RWPE2 (cell line): ENCODE data around the gene ZNF157.

Experiments used
- ATAC-seq: fragments of 200-7000 bp; cut with Tn5 transposase; 3 replicates; pipeline ENCODE4 v1.9.1; 2021; ENCODE audit warnings: low read depth
- DNase-seq: peaks from one replicate; pipeline ENCODE4 v3.0.0-alpha.2; 2020; ENCODE audit warnings: low spot score
- H3K27ac ChIP-seq: fragments of 450-650 bp; 2 replicates; pipeline ENCODE4 v1.5.1; 2017; ENCODE audit warnings: mild to moderate bottlenecking; ENCODE audit not compliant: poor library complexity, severe bottlenecking
- H3K27me3 ChIP-seq: fragments of 250-450 bp; sonication (Bioruptor Pico); 2 replicates; pipeline ENCODE4 v1.5.1; 2021; ENCODE audit warnings: mild to moderate bottlenecking, moderate library complexity; ENCODE audit not compliant: insufficient read depth, poor library complexity, severe bottlenecking
- H3K36me3 ChIP-seq: fragments of 250-450 bp; sonication (Bioruptor Pico); 2 replicates; pipeline ENCODE4 v1.5.1; 2020; ENCODE audit warnings: low read depth, mild to moderate bottlenecking, moderate library complexity
- H3K4me1 ChIP-seq: fragments of 250-450 bp; sonication (Bioruptor Pico); 2 replicates; pipeline ENCODE4 v1.5.1; 2021; ENCODE audit warnings: mild to moderate bottlenecking, moderate library complexity; ENCODE audit not compliant: insufficient read depth, poor library complexity, severe bottlenecking
- H3K4me3 ChIP-seq: fragments of 250-450 bp; sonication (Bioruptor Pico); 2 replicates; pipeline ENCODE4 v1.5.1; 2021; ENCODE audit warnings: mild to moderate bottlenecking, moderate library complexity; ENCODE audit not compliant: severe bottlenecking
- H3K9me3 ChIP-seq: fragments of 250-450 bp; sonication (Bioruptor Pico); 2 replicates; pipeline ENCODE4 v1.5.1; 2021; ENCODE audit warnings: mild to moderate bottlenecking, moderate library complexity; ENCODE audit not compliant: severe bottlenecking
- CTCF ChIP-seq: fragments of 450-650 bp; IDR thresholded peaks from one replicate; pipeline ENCODE4 v1.5.1; 2017; ENCODE audit warnings: mild to moderate bottlenecking, moderate library complexity; ENCODE audit not compliant: poor library complexity, severe bottlenecking

The ZNF157 gene

GRCh38 chrX:47452112-47452511, 81.7 kb downstream of the ZNF157 start:
- H3K27me3 ChIP-seq = no peaks in the 10 kb centered on the region
- ATAC-seq (no peak), DNase-seq (no peak)
- no peaks in the 10 kb centered on the region for H3K9me3 ChIP-seq
- no peak overlapping the region for H3K27ac ChIP-seq
- no peak overlapping the region for H3K4me3 ChIP-seq
- H3K4me1 ChIP-seq = no peaks in the 10 kb centered on the region
- no peak for TF ChIP-seq CTCF
- H3K36me3 ChIP-seq = peaks cover 22% of the 10 kb centered on the region; the same call in 1 of the 2 replicates

DNA sequence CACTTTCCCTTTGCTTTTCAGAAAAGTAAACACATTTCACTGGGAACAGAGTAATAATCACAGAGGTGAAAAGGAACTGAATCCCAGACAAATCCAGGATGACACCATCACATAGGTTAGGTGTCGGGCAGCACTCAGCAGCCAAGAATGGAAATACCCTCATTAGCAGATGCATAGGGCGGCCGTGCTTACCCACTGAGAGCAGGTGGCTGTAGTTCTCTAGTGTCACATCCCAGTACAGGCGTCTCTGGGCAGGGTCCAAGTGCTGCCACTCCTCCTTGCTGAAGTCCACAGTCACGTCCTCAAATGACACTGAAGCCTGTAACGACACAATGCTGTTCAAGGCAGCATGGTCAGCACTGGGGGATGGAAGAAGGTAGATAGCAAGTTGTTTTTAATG, 85.7 kb downstream of the ZNF157 start:
- Histone ChIP-seq H3K4me3 (no peak overlapping the region), H3K36me3 (peaks cover 22% of the 10 kb centered on the region; the same call in 1 of the 2 replicates), H3K9me3 (no peaks in the 10 kb centered on the region), H3K4me1 (no peaks in the 10 kb centered on the region), H3K27ac (no peak overlapping the region), H3K27me3 (no peaks in the 10 kb centered on the region)
- DNase-seq = no peak
- ATAC-seq = no peak
- no peak for TF ChIP-seq CTCF

GRCh38 chrX:47458528-47458927, 88.2 kb downstream of the ZNF157 start:
- no peak for ATAC-seq
- H3K27ac ChIP-seq = no peak overlapping the region
- no peaks in the 10 kb centered on the region for H3K9me3 ChIP-seq
- no peaks in the 10 kb centered on the region for H3K27me3 ChIP-seq
- H3K4me1 ChIP-seq = no peaks in the 10 kb centered on the region
- H3K36me3 ChIP-seq = peaks cover 15% of the 10 kb centered on the region; the same call in 1 of the 2 replicates
- H3K4me3 ChIP-seq = no peak overlapping the region
- TF ChIP-seq CTCF = no peak
- DNase-seq = no peak

DNA sequence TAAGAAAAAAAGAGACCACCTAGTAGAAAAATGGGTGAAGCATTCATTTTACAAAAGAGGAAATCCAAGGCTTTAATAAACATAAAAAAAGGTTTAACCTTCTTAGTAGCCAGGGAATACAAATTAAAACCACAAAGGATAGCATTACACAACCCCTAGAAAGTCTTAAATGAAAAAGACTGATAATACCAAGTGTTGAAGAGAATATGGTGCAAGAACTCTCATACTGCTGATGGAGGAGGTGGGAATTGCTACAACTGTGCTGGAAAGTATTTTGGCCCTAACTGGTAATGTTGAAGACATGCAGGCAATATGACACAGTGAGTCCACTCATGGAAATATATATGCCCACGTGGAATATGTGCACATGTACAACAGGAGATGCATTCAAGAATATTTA, 90.2 kb downstream of the ZNF157 start:
- Histone ChIP-seq H3K27ac (no peak overlapping the region), H3K9me3 (no peaks in the 10 kb centered on the region), H3K4me3 (no peak overlapping the region), H3K4me1 (no peaks in the 10 kb centered on the region), H3K36me3 (peaks cover 6% of the 10 kb centered on the region; the same call in 1 of the 2 replicates), H3K27me3 (no peaks in the 10 kb centered on the region)
- ATAC-seq (no peak), DNase-seq (no peak)
- TF ChIP-seq CTCF = no peak
